Measurements from ENCODE around the gene PKIG.
"Not testable (repeated sequence)": the region's sequence is repeated elsewhere in the genome, so short reads cannot be mapped to it uniquely, and the experiment has no call there.

Gene PKIG

DNA sequence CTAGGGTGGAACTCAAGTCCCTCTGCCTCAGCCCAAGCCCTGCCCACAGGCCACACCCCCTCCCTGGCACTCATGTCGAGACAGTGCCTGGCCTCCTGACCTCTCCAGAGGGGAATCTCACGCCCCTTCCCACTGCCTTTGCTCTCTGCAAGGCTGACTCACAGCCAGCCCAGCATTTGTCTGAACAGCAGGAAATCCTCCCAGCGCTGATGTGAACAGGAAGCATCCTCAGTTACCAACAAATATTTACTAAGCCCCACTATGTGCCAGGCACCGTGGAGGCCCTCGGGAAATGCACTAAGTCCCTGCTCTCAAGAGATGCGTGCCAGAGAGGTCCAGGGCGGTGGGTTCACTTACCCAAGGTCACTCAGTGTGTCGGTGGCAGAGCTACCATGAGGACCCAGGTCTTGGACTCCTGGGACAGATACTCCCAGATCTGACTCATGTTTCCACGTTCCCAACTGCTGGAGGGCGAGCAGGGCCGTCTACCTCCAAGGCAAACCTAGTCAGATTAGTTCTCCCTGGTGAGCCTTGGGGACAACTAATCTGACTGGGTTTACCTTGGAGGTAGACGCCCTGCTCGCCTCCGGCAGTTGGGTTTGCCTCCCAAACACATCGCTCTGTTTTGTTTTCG lies 61.3 kb downstream of the PKIG start:
- DNase-seq: peak; percentile 62

DNA sequence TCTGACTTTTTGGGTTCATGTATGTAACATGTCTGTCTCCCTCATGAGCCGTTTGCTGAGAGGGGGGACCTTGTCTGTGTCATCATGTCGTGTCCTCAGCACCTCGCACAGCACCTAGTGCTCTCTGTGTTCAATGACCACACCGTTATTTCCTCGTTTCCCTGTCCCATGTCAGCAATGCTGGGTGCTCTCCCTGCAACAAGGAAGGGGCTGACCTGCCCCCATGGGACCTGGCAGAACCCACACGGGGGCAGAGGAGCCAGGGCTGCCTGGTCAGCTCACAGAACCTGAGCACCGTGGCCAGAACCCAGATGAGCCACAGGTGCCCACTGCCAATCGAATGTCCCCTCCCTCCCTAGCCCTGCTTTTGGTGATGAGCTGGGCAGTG lies 61.8 kb downstream of the PKIG start:
- peak; percentile 8 for DNase-seq

DNA sequence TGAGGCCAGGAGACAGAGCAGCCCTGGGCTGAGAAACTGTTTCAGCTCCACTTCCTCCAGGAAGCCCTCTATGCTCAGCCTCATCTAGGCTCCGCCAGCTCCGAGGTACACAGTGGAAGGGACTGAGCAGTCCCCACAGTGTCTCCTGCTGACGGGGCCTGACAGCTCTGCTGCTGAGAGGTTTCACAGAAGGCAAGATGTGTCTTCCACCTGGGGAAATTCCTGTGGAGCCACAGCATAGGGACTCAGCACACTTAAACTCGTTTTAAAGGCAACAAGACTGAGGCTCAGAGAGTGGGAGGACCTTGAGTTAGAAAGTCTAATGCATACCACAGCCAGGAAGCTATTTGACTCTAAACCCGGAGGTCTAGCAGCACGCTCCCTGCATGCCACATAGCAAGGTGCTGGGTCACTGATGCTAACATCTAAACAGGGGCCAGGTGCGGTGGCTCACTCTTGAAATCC lies 62.3 kb downstream of the PKIG start:
- DNase-seq: peak; percentile 46

DNA sequence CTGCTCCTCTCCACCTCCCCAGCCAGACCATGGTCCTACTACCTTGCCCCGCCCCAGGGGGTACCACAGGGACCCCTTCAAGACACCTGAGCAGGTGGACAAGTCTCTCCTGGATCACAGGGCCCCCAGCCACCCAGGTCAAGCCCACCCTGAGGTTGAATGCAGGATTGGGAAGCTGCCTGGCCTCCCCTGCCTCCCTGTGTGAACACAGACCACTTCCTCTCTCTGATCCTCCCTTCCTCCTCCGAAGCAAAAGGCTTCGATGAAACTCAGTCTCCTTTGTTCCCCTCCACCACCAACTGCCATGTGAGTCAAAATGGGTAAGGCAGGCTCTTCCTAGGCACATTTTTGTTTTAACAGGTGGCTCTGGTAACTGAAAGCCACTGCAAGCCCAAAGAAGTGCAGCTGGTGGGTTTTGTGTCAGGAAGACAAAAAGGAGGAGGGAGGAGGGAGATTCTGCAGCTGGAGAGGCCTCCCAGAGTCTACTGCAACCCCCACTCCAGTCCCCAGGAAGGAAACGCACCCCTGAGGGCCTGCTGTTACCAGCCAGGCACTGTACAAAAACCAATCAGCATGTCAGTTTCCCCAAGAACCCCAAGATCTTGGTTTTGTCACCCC lies 63.8 kb downstream of the PKIG start:
- DNase-seq: no peak

DNA sequence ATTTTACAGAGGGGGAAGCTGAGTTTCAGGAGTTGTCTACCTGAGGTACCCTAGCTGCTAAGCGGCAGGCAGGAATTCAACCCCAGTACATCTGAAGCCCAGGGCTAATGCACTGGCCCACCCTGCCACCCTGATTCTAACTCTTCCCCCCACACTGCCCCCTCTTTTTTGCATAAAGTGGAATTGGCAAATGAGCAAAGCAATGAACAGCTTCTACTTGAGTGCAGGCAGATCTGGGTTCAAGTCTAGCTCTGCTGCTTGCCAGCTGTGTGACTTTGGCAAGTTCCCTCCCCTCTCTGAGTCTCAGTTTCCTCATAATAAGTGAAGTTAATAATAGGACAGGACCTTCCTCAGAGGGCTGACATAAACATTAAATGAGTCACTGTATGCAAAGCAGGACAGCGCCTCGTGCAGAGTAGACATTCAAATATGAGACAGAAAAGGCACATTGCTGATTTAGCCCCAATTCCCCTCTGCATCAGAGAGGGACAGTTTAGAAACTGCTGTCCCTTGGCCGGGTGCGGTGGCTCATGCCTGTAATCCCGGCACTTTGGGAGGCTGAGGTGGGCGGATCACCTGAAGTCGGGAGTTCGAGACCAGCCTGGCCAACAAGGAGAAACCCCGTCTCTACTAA lies 64.4 kb downstream of the PKIG start:
- no peak for DNase-seq

DNA sequence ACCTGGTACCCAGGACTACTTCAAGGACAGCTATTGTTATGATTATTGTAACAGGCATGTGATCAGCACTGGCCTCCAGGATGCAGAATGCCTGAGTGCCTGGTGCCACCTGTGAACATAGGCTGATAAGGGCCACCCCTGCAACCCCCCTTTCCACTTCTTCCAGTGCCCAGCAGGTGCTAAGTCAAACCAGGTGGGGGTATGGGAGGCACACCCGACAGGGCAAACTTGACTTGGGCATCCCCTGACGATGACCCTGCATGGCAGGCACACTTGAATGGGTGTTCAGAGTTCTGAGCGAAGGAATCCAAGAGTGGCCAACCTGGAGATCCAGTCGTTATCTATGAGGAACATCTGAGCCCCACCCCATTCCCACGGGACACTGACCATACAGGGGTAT lies 65.7 kb downstream of the PKIG start:
- DNase-seq: no peak

DNA sequence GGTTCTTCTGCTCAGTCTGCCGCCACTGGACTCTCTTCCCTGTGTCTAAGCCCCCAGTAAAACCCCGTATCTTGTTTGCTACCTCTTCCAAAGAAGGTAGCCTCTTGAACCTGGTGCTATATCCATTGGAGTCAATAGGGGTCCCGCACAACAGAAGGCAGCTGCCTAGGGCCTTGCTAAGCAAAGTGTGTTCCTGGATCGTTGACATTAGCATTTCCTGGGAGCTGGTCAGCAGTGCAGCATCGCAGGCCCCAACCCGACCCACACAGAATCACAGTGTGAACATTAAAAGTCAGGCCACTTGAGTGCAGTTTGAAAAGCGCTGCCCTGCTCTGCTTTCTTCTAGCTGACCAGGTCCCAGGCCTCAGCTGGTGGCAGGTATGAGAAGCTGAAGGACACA lies 66.2 kb downstream of the PKIG start:
- DNase-seq: no peak

DNA sequence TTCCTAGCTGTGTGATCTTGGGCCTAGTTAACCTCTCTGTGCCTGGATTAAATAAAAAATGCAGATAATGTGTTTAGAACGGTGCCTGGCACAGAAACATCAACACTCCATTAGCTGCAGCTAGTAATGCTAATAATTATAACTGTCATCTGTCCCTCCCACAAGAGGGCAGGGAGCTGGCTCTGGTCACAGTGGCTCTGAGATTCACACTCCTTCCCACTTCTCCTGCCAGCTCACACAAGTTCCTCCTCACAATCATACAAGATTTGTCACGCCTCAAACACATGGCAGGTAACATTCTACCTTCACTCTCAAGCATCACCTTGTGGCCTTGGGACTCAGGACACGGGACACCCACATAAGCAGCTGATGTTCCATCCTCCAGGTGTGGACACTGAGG lies 66.7 kb downstream of the PKIG start:
- no peak for DNase-seq

DNA sequence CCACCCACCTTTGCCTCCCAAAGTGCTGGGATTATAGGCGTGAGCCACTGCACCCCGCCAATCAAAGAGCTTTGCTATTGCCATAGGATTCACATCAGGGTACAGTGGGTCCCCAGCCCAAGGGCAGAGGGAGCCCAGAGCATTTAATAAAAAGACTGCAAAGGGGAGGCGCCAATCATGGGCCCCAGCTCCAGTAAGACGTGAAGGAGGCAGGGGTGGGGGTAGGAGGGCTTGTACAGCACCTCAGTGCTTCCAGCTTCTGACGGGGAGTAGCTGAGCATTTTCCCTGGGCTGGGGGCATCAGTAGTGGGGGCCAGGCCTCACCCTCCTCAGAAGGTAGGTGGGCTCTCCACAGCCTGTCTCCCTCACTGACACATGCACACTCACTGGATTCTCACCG lies 67.6 kb downstream of the PKIG start:
- DNase-seq: no peak

DNA sequence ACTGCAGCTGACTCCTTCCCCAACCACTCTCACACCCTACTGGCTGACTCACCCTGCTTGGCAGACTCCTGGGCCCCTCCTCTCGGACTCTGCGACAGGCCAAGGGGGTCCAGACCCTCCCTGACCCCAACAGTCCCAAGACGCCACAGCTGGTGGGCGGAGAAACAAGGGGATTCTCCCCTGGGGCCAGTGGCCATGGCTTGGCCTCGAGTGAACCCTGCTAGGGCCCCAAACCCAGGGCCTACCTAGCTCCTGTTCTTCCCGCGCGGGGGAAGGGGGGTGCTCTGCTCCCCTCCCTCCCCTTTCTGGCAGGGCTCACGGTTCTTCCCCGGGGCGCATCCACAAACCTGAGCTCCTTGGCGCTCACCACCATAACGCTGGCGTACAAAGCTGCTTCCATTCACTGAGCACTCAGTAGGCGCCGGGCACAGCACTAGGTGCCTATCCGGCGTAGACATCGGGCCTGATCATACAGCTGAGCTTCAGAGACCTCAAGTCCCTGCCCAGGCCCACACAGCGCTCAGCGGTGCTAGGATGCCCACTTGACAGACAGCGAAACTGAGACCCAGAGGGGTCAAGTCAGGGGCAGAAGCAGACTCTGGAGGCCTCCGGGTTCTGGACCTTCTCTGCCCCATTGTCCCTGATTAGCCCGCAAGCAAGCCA lies 68.5 kb downstream of the PKIG start:
- peak; percentile 37 for DNase-seq

DNA sequence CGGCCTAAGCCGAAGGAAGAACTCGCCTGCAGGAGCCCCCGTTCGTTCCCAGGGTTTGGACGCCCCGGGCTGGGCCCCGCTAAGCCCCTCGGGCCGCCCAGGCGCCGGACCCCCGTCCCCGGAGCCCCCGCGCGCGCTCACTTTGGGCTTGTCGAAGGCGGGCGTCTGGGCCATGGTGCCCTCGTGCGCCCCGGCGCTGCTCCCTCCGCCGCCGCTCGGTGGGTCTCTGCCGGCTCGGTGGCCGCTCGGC lies 69.0 kb downstream of the PKIG start:
- peak; percentile 10 for DNase-seq

DNA sequence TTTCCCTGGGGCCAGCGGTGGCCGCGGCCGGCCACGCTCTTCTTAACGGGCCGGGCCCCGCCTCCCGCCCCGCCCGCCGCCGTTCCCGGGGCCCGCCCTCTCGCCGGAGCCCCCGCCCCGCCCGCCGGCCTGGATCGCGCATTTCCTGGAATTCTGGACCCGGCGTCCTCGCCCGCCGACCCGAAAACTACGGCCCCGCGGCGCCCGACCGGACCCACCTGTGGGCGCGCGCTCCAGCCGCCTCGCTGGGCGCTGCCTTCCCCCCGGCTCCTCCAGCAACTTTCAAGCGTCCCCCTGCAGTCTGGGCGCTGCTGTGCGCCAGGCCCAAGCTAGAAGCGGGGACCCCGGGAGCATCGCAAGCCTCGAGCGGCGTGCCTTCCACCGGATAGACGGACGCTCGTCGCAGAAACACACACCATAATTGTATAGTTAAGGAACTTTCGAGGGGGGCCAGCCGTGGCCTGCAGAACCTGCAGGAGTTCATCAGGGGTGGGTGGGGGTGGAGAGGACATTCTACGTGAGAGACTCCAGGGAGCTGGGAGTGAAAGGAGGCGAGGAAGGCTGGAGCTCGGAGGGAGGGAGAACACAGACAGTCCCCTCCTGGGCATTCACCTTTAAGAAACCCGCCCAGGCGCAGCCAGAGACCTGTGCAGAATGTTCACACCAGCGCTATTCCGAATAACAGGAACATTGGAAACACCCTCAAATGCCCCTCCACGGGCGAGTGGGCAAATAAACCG lies 69.5 kb downstream of the PKIG start, which contains the start of gene ADA:
ADA (minus strand) TSS at position 16 of the 740 bp plus-strand sequence. CDS start 92 bp downstream, outside the sequence.
- DNase-seq: peak; percentile 46

DNA sequence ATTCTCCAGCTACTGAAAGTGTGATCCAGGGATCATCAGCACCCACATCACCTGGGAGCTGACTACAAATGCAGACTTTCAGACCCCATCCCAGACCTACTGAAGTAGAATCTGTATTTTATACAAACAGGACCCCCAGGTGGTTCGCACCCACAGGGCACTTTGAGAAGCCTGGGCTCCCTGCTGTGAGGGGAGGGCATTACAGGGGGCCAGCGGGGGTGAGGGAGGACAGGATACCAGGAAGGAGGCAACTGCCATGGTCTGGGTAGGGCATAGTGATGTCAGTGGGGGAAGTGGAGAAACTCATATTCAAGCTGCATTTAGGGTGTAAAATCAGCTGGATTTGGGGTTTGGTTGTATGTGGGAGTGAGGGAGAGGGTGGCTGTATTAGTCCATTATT lies 71.2 kb downstream of the PKIG start:
- DNase-seq: no peak

DNA sequence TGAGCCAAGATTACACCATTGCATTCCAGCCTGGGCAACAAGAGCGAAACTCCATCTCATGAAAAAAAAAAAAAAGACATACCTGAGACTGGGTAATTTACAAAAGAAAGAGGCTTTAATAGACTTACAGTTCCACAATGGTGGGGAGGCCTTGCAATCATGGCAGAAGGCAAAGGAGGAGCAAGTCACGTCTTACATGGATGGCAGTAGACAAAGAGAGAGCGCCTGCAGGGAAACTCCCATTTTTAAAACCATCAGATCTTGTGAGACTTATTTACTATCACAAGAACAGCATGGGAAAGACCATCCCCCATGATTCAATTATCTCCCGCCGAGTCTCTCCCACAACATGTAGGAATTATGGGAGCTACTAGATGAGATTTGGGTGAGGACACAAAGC lies 71.8 kb downstream of the PKIG start:
- not testable (repeated sequence) for DNase-seq

DNA sequence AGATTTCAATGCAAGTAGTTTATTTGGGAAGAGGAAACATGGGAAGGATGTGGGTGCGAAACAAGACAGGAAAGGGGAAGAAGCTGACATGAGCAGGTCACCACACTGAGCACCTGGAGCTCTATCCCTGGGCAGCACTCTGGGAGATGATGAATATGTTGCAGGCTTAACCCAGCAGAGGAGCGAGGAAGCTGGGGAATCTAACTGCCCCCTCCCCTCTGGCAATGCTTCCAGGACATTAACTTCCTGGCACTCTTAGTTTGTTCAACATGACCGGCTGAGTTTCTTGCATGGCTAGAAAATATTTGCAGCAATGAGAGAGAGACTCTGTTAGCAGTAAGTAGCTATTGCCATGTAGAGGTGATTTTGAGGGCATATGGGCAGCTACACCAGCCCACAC lies 74.1 kb downstream of the PKIG start:
- DNase-seq: no peak

DNA sequence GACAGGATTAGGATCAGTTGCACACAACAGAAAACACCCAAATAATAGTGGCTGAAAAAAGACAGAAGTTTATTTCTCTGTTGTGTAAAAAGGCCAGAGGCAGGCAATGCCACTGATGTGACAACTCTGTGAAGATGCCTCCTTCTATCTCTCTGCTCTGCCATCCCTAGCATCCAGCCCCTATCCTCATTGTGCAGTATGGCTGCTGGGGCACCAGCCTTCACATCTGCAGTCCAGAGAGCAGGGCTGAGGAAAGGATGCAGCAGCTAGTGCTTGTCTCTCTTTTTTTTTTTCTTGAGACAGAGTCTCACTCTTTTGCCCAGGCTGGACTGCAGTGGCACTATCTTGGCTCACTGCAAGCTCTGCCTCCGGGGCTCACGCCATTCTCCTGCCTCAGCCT lies 75.5 kb downstream of the PKIG start:
- no peak for DNase-seq

DNA sequence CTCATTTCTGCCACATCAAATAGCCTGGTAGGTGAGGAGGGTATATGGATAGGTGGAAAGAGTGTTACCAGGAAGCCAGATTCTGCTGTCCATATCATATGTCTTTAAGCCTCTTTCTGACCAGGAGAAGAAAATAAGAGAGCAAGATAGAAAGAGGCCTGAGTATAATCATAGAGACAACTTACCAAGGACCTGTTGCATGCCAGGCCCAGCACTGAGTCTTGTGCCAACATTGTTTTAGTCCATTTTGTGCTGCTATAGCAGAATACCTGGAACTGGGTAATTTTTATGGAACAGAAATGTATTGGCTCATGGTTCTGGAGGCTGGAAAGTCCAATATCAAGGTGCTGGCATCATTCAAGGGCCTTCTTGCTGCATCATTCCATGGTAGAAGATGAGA lies 76.4 kb downstream of the PKIG start:
- DNase-seq: no peak

DNA sequence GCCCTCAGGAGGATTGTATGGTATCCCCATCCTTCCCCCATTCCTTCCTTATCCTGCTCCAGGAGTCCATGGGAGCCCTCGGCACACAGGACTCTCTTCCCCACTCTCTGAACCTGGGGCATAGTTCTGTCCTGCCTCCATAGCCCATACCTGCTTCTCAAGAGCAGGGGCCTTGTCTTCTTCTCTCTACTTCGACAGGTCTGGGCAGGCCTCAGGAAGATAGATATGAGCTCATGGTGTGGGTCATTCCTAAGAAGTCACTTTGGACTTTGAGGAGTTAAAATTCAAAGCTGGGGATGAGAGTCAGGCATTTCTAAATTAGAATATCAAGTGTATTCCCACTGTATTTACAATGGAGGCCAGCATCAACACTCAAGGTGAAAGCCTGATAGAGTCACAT lies 77.6 kb downstream of the PKIG start:
- DNase-seq: no peak

DNA sequence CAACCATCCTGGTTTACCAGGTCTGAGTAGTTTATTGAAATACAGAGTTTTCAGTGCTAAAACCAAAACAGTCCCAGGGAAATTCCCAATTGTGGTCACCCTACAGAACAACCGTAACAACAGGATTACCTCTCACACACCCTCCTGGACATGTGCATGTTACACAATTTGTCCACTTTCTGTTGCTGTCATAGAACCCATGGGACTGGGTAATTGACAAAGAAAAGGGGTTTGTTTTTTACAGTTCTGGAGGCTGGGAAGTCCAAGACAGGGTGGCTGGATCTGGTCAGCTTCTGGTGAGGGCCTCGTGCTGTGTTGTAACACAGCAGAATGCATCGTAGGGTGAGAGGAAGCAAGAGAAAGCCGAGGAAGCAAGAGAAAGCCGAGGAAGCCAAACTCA lies 78.2 kb downstream of the PKIG start:
- DNase-seq: no peak

DNA sequence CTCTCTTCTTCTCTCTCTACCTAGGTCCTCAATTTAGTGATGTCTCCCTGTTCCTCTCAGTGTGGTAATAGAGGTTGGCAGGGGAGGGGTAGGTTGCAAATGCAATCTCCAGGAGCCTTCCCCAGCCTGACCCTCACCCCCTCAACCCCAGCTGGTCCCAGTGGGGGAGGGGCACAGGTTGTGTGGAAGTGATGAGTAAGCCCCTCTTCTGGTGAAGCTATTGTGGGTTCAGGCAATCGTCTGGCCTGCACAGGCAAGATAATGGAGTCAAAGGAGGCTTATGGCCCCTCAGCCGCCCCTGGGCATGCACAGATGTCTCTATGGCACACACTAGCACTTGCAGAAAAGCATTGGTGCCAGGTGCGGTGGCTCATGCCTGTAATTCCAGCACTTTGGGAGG lies 79.9 kb downstream of the PKIG start:
- no peak for DNase-seq

DNA sequence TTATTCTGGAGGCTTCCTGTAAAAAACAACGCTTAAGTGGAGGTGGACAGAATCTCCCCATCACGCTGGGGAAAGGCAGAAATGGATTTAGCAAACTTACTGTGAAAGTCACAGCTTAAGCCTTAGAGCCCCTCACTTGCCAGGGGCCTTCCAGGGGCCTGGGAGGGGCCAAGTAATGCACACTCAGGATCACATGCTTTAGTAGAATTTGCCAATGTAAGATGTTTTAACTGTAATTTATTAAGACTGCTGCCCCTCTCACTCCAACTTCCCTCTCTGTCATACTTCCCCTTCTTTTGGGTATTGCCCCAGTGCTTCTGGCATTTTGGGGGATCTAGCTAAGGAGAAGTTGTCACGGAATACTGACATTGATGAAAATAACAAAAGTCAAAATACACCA lies 81.8 kb downstream of the PKIG start:
- no peak for DNase-seq

DNA sequence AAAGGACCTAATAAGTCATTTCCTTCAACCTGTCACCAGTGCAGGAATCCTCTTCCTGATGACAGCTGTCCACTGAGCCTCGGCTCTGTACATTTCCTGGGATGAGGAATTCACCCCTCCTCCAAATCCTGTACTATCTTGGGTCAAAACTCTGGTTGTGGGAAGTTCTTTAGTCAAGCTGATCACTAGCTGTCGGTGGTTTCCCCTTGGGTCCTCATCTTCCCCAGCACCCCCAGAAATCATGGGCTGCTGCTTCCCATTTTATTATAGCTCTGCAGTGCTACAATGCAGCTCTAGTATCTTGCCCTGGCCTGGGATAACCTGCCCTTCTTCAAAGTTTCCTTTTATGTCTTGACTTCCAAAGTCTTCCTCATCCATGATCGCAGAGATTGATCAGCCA lies 83.7 kb downstream of the PKIG start:
- DNase-seq: no peak

Measured in T-helper 9 cell (primary cell).